DOHH2 (cell line): ENCODE data around the gene MAGEC3.

ENCODE experiments used
- CTCF ChIP-seq: fragments of 200-600 bp; sonication (generic); IDR thresholded peaks from one replicate; pipeline ENCODE4 v1.5.1; 2014; ENCODE audit warnings: antibody characterized with exemption, mild to moderate bottlenecking, low read depth, low read length; ENCODE audit not compliant: poor library complexity, severe bottlenecking
- EZH2phosphoT487 ChIP-seq: fragments of 200-600 bp; sonication (generic); IDR thresholded peaks from 2 replicates; pipeline ENCODE4 v1.6.1; 2017; ENCODE audit warnings: borderline replicate concordance, mild to moderate bottlenecking, antibody characterized with exemption, low read length, moderate library complexity, mixed read lengths

- TF ChIP-seq CTCF = no peak
- TF ChIP-seq EZH2phosphoT487 = no peak
Measured at GRCh38 chrX:141832247-141832646, 5.9 kb upstream of the MAGEC3 start.
